ENCODE results near the gene PCF11. TPM values are rescaled to one million over a fixed set of nuclear protein-coding genes. Genes with fewer than 3 reads are reported as not detected.
A peak's percentile ranks its signal among the peaks of the same experiment; 100 is the strongest.

Gene PCF11
- total RNA-seq, 1 experiment from 2014 or later = 46.1 TPM

DNA sequence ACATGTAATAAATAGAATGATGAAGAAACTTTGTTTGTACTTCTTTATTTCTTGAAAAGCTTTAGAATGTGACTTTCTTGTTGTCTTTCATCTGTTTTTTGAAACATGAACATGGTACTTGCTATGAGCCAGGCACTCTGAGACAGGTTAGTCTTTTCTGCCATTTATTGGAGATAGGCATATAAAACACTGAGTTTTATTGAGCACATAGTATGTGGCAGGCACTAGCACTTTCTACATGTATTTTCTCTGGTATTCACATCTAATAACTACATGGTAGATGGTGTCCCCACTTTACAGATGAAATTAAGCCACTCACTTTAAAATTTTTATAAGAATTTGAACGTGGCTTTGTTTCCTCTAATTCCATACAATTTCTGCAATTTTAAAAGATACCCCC is 28.8 kb downstream of the PCF11 start (continued):
- TF ChIP-seq, protein P1, sequence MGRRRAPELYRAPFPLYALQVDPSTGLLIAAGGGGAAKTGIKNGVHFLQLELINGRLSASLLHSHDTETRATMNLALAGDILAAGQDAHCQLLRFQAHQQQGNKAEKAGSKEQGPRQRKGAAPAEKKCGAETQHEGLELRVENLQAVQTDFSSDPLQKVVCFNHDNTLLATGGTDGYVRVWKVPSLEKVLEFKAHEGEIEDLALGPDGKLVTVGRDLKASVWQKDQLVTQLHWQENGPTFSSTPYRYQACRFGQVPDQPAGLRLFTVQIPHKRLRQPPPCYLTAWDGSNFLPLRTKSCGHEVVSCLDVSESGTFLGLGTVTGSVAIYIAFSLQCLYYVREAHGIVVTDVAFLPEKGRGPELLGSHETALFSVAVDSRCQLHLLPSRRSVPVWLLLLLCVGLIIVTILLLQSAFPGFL (CRISPR knock-in tag; IDR thresholded peaks at IDR 0.05; ENCODE audit: borderline replicate concordance) = no peak
- TF ChIP-seq ATF1 (CRISPR knock-in tag; IDR thresholded peaks at IDR 0.05) = no peak

DNA sequence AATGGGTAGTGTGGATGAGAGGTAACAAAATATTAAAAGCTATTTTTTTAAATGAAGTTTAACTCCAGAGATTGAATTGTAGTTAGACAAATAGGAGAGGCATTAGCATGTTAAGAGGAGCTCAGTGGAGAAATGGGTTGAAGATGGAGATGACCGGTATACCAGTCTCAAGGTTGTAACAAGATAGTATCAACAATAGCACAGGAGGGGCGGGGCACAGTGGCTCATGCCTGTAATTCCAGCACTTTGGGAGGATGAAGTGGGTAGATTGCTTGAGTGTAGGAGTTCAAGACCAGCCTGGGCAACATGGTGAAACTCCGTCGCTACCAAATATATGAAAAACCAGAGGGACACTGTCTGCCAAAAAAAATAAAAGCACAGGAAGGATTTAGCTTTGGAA is 30.5 kb downstream of the PCF11 start:
- no peaks in the 10 kb centered on the region for H3K9me3 Mint-ChIP-seq
- no peaks in the 10 kb centered on the region for H3K27me3 Mint-ChIP-seq (ENCODE audit: low read depth)
- ChIA-PET CTCF (interaction anchor here (1.0 kb wide), 1 partner anchor 287 kb away, joined by 3 read pairs; the partner anchor contains the start of gene PRCP), POLR2A (interaction anchor here (1.0 kb wide), 1 partner anchor 30 kb away, joined by 3 read pairs; the partner anchor contains the start of gene PCF11)
- no peak overlapping the region for H3K4me3 Mint-ChIP-seq
- peaks cover 3% of the 10 kb centered on the region for H3K4me1 Mint-ChIP-seq
- H3K27ac Mint-ChIP-seq = peak overlapping the region; percentile 64; the same call in 1 of the 2 replicates
- peak; percentile 42; the same call in 1 of the 2 replicates for TF ChIP-seq ZNF671 (CRISPR knock-in tag; IDR thresholded peaks at IDR 0.05)
- TF ChIP-seq, protein P2, sequence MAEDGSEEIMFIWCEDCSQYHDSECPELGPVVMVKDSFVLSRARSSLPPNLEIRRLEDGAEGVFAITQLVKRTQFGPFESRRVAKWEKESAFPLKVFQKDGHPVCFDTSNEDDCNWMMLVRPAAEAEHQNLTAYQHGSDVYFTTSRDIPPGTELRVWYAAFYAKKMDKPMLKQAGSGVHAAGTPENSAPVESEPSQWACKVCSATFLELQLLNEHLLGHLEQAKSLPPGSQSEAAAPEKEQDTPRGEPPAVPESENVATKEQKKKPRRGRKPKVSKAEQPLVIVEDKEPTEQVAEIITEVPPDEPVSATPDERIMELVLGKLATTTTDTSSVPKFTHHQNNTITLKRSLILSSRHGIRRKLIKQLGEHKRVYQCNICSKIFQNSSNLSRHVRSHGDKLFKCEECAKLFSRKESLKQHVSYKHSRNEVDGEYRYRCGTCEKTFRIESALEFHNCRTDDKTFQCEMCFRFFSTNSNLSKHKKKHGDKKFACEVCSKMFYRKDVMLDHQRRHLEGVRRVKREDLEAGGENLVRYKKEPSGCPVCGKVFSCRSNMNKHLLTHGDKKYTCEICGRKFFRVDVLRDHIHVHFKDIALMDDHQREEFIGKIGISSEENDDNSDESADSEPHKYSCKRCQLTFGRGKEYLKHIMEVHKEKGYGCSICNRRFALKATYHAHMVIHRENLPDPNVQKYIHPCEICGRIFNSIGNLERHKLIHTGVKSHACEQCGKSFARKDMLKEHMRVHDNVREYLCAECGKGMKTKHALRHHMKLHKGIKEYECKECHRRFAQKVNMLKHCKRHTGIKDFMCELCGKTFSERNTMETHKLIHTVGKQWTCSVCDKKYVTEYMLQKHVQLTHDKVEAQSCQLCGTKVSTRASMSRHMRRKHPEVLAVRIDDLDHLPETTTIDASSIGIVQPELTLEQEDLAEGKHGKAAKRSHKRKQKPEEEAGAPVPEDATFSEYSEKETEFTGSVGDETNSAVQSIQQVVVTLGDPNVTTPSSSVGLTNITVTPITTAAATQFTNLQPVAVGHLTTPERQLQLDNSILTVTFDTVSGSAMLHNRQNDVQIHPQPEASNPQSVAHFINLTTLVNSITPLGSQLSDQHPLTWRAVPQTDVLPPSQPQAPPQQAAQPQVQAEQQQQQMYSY (CRISPR knock-in tag; IDR thresholded peaks at IDR 0.05) = no peak
- no peak for DNase-seq (ENCODE audit: low spot score)
- peaks cover 40% of the 10 kb centered on the region for H3K36me3 Mint-ChIP-seq
- peak; percentile 52 for ATAC-seq

DNA sequence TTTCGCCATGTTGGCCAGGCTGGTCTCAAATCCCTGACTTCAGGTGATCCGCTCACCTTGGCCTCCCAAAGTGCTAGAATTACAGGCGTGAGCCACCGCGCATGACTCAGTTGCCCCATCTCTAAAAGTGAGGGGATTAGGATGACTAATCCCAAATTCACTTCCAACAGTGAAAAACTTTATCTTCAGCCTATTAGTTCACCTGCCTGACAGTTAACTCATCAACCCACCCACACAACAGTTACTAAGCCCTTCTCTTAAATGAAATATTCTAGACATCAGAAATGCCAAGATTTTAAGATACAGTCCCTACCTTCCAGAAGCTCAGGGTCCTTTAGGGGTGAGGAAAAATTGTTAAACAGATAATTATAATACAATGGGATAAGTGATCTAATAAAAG is 34.6 kb downstream of the PCF11 start:
- CTCF ChIA-PET = no interaction called here
- ATAC-seq (no peak), DNase-seq (ENCODE audit: low spot score) (no peak)
- TF ChIP-seq RORB (CRISPR knock-in tag; IDR thresholded peaks at IDR 0.05) (no peak), ESRRA (CRISPR knock-in tag; IDR thresholded peaks at IDR 0.05; ENCODE audit: borderline replicate concordance) (no peak), RELA (CRISPR knock-in tag; IDR thresholded peaks at IDR 0.05; ENCODE audit: borderline replicate concordance) (no peak)
- Mint-ChIP-seq H3K27ac (no peak overlapping the region), H3K9me3 (no peaks in the 10 kb centered on the region), H3K4me3 (no peak overlapping the region), H3K4me1 (peaks cover 16% of the 10 kb centered on the region), H3K36me3 (peaks cover 23% of the 10 kb centered on the region), H3K27me3 (ENCODE audit: low read depth) (peaks cover 6% of the 10 kb centered on the region; the same call in 1 of the 2 replicates)
- POLR2A ChIA-PET = no interaction called here

DNA sequence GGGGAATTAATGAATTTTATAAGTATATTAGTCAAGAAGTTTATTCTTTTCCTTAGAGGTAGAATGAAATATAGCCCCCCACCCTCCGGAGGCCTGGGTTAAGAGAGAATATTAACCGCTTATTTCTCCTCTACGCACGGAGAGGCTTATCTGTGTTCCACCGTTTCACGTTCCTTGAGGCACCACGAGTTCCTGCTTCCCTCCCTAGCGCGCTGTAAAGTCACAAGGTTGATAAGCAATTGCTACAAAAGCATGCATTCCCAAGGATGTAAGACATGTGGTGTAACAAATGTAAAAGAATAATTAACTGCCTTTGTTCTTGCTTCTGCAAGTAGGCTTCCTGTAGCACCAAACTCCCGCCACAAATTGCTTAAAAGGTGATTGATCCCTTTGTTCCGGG is 35.1 kb downstream of the PCF11 start:
- Mint-ChIP-seq H3K4me3 (peak overlapping the region; percentile 97), H3K4me1 (peaks cover 18% of the 10 kb centered on the region), H3K27ac (peak overlapping the region; percentile 94; the same call in 1 of the 2 replicates), H3K27me3 (ENCODE audit: low read depth) (peaks cover 6% of the 10 kb centered on the region; the same call in 1 of the 2 replicates), H3K36me3 (peaks cover 20% of the 10 kb centered on the region), H3K9me3 (no peaks in the 10 kb centered on the region)
- ChIA-PET POLR2A (no interaction called here), CTCF (no interaction called here)
- ATAC-seq (no peak), DNase-seq (ENCODE audit: low spot score) (no peak)
- TF ChIP-seq, protein P3, sequence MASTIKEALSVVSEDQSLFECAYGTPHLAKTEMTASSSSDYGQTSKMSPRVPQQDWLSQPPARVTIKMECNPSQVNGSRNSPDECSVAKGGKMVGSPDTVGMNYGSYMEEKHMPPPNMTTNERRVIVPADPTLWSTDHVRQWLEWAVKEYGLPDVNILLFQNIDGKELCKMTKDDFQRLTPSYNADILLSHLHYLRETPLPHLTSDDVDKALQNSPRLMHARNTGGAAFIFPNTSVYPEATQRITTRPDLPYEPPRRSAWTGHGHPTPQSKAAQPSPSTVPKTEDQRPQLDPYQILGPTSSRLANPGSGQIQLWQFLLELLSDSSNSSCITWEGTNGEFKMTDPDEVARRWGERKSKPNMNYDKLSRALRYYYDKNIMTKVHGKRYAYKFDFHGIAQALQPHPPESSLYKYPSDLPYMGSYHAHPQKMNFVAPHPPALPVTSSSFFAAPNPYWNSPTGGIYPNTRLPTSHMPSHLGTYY (CRISPR knock-in tag; IDR thresholded peaks at IDR 0.05) = no peak
- TF ChIP-seq ZNF263 (CRISPR knock-in tag; IDR thresholded peaks at IDR 0.05; ENCODE audit: low read depth) = no peak
- no peak for TF ChIP-seq GTF2I (CRISPR knock-in tag; conservative IDR thresholded peaks at IDR 0.05)
- no peak for TF ChIP-seq ZNF416 (CRISPR knock-in tag; IDR thresholded peaks at IDR 0.05)
- no peak for TF ChIP-seq CREM (CRISPR knock-in tag; IDR thresholded peaks at IDR 0.05)
- TF ChIP-seq MYBL2 (CRISPR knock-in tag; IDR thresholded peaks at IDR 0.05) = no peak
- TF ChIP-seq, protein P4, sequence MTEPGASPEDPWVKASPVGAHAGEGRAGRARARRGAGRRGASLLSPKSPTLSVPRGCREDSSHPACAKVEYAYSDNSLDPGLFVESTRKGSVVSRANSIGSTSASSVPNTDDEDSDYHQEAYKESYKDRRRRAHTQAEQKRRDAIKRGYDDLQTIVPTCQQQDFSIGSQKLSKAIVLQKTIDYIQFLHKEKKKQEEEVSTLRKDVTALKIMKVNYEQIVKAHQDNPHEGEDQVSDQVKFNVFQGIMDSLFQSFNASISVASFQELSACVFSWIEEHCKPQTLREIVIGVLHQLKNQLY (CRISPR knock-in tag; IDR thresholded peaks at IDR 0.05) = no peak
- TF ChIP-seq, protein P5, sequence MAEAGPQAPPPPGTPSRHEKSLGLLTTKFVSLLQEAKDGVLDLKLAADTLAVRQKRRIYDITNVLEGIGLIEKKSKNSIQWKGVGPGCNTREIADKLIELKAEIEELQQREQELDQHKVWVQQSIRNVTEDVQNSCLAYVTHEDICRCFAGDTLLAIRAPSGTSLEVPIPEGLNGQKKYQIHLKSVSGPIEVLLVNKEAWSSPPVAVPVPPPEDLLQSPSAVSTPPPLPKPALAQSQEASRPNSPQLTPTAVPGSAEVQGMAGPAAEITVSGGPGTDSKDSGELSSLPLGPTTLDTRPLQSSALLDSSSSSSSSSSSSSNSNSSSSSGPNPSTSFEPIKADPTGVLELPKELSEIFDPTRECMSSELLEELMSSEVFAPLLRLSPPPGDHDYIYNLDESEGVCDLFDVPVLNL (CRISPR knock-in tag; IDR thresholded peaks at IDR 0.05; ENCODE audit: borderline replicate concordance, low read depth) = no peak
- TF ChIP-seq, protein P6, sequence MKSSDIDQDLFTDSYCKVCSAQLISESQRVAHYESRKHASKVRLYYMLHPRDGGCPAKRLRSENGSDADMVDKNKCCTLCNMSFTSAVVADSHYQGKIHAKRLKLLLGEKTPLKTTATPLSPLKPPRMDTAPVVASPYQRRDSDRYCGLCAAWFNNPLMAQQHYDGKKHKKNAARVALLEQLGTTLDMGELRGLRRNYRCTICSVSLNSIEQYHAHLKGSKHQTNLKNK (CRISPR knock-in tag; IDR thresholded peaks at IDR 0.05) = no peak
